Measurements from ENCODE around the gene MBD6. TPM values are rescaled to one million over a fixed set of nuclear protein-coding genes. Genes with fewer than 3 reads are reported as not detected.

Gene MBD6
- total and polyA plus RNA-seq, 2 of the 13 experiments (the other 11 are each of a cell fraction or from before 2014, with no cell fraction given): 4.1 to 5.9 TPM

- TF ChIP-seq TARDBP (CRISPR knock-in tag; IDR thresholded peaks at IDR 0.05) (no peak), UBTF (CRISPR knock-in tag; IDR thresholded peaks at IDR 0.05) (peak; percentile 22; the same call in 1 of the 2 replicates), NFATC3 (CRISPR knock-in tag; IDR thresholded peaks at IDR 0.05) (no peak), ZSCAN20 (CRISPR knock-in tag; IDR thresholded peaks at IDR 0.05; ENCODE audit: borderline replicate concordance) (no peak), HNF4G (IDR thresholded peaks at IDR 0.05; ENCODE audit: borderline replicate concordance, low read depth, low read length) (no peak), HNF4G (CRISPR knock-in tag; IDR thresholded peaks at IDR 0.05; ENCODE audit: borderline replicate concordance, low read depth) (no peak), USF2 (IDR thresholded peaks at IDR 0.05; ENCODE audit: low read depth, low read length) (no peak), USF2 (CRISPR knock-in tag; IDR thresholded peaks at IDR 0.05; ENCODE audit: borderline replicate concordance) (no peak), ARID4A (CRISPR knock-in tag; IDR thresholded peaks at IDR 0.05; ENCODE audit: borderline replicate concordance) (peak; percentile 41), MIER2 (CRISPR knock-in tag; IDR thresholded peaks at IDR 0.05) (no peak), ZNF138 (CRISPR knock-in tag; IDR thresholded peaks at IDR 0.05; ENCODE audit: low read depth) (no peak), ZNF770 (CRISPR knock-in tag; IDR thresholded peaks at IDR 0.05) (peak; percentile 48; the same call in 1 of the 2 replicates), ZNF24 (IDR thresholded peaks at IDR 0.05) (no peak)
These were observed 47.1 kb upstream of the MBD6 start (continued) for GRCh38 chr12:57475271-57476161.

All from HepG2 (cell line).